OCI-LY1 (cell line): ENCODE data around the gene ZNF189.

ENCODE experiments used
- H2AFZ ChIP-seq: fragments of 200-600 bp; sonication (generic), shearing (Covaris generic); 2 replicates; pipeline ENCODE4 v1.6.0; 2014; ENCODE audit warnings: antibody characterized with exemption, mild to moderate bottlenecking, low read length
- H3F3A ChIP-seq: fragments of 200-600 bp; sonication (generic), shearing (Covaris generic); 2 replicates; pipeline ENCODE4 v1.6.0; 2014; ENCODE audit warnings: mild to moderate bottlenecking, antibody characterized with exemption, low read length, moderate library complexity; ENCODE audit not compliant: insufficient read depth
- H3K27ac ChIP-seq: fragments of 200-600 bp; sonication (generic); 2 replicates; pipeline ENCODE4 v1.5.1; 2014; ENCODE audit warnings: low read length, mixed run types, mild to moderate bottlenecking, low read depth; ENCODE audit not compliant: poor library complexity, severe bottlenecking
- H3K27me3 ChIP-seq: fragments of 200-600 bp; sonication (generic); 2 replicates; pipeline ENCODE4 v1.6.0; 2014; ENCODE audit warnings: antibody characterized with exemption, mild to moderate bottlenecking, low read length, moderate library complexity; ENCODE audit not compliant: insufficient read depth
- H3K36me3 ChIP-seq: fragments of 200-600 bp; sonication (generic); 2 replicates; pipeline ENCODE4 v1.6.1; 2014; ENCODE audit warnings: mild to moderate bottlenecking, antibody characterized with exemption, low read length, moderate library complexity, mixed read lengths; ENCODE audit not compliant: insufficient read depth
- H3K4me1 ChIP-seq: fragments of 200-600 bp; sonication (generic); 2 replicates; pipeline ENCODE4 v1.5.1; 2014; ENCODE audit warnings: mild to moderate bottlenecking, low read length, moderate library complexity; ENCODE audit not compliant: insufficient read depth, severe bottlenecking
- H3K4me2 ChIP-seq: fragments of 200-600 bp; sonication (generic), shearing (Covaris generic); 2 replicates; pipeline ENCODE4 v1.6.1; 2014; ENCODE audit warnings: low read length
- H3K4me3 ChIP-seq: fragments of 200-600 bp; sonication (generic); 2 replicates; pipeline ENCODE4 v1.5.1; 2014; ENCODE audit warnings: low read length, low read depth, mild to moderate bottlenecking, mixed read lengths; ENCODE audit not compliant: poor library complexity, severe bottlenecking
- H3K79me2 ChIP-seq: fragments of 200-600 bp; shearing (Covaris generic); 2 replicates; pipeline ENCODE4 v1.6.1; 2016; ENCODE audit warnings: mixed run types, low read length, mixed read lengths; ENCODE audit not compliant: insufficient read depth
- H3K9ac ChIP-seq: fragments of 200-600 bp; sonication (generic), shearing (Covaris generic); 2 replicates; pipeline ENCODE4 v1.6.1; 2014; ENCODE audit warnings: mild to moderate bottlenecking, low read length, mixed read lengths
- H3K9me2 ChIP-seq: fragments of 200-600 bp; sonication (generic), shearing (Covaris generic); 2 replicates; pipeline ENCODE4 v1.6.1; 2014; ENCODE audit warnings: low read depth, mild to moderate bottlenecking, low read length, mixed read lengths
- H3K9me3 ChIP-seq: fragments of 200-600 bp; shearing (Covaris generic); 2 replicates; pipeline ENCODE4 v1.6.1; 2014; ENCODE audit warnings: low read length, mixed read lengths
- H4K20me1 ChIP-seq: fragments of 200-600 bp; sonication (generic), shearing (Covaris generic); 2 replicates; pipeline ENCODE4 v1.6.0; 2016; ENCODE audit warnings: mild to moderate bottlenecking, low read length; ENCODE audit not compliant: insufficient read depth
- EZH2 ChIP-seq: fragments of 200-600 bp; sonication (generic), shearing (Covaris generic); IDR thresholded peaks from 2 replicates; pipeline ENCODE4 v1.8.0; 2017; ENCODE audit warnings: borderline replicate concordance, mixed run types, mild to moderate bottlenecking, antibody characterized with exemption, low read length, moderate library complexity, mixed read lengths
- TF ChIP-seq, protein P1 (sequence below): fragments of 200-600 bp; sonication (generic), shearing (Covaris generic); IDR thresholded peaks from 2 replicates; pipeline ENCODE4 v1.5.1; 2017; ENCODE audit warnings: mild to moderate bottlenecking, antibody characterized with exemption, low read length, moderate library complexity, mixed read lengths

ZNF189 gene

DNA sequence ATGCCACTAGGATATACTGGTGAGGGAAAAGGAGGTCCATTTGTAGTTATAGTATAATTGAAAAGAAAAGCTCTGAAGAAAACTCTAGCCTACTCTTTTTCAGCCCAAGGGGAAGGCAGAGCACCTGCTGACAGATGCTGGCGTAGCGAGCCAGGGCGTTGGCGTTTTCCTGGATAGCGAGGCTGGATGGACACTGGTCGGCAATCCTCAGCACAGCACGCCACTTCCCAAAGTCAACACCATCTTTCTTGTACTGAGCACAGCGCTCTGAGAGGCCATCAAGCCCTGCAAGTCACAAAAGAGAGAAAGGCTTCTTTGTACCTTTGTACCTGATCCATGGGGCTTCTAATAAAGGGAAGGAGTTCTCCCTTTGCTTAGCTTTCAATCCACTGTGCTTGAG lies 28.7 kb downstream of the ZNF189 start:
- no peaks in the 10 kb centered on the region for H3F3A ChIP-seq
- no peaks in the 10 kb centered on the region for H4K20me1 ChIP-seq
- no peaks in the 10 kb centered on the region for H3K27me3 ChIP-seq
- H3K9me2 ChIP-seq, result no peaks in the 10 kb centered on the region
- no peak overlapping the region for H3K27ac ChIP-seq
- H3K9me3 ChIP-seq, result 0 out of 2 replicates have a peak, but pooled peaks cover 3% of the 10 kb centered on the region
- no peaks in the 10 kb centered on the region for H3K36me3 ChIP-seq
- H3K4me1 ChIP-seq, result peaks cover 13% of the 10 kb centered on the region
- no peak overlapping the region for H3K4me2 ChIP-seq
- H3K9ac ChIP-seq, result no peak overlapping the region
- H3K79me2 ChIP-seq, result no peaks in the 10 kb centered on the region
- no peak overlapping the region for H3K4me3 ChIP-seq
- no peak for TF ChIP-seq EZH2
- TF ChIP-seq, protein P1, sequence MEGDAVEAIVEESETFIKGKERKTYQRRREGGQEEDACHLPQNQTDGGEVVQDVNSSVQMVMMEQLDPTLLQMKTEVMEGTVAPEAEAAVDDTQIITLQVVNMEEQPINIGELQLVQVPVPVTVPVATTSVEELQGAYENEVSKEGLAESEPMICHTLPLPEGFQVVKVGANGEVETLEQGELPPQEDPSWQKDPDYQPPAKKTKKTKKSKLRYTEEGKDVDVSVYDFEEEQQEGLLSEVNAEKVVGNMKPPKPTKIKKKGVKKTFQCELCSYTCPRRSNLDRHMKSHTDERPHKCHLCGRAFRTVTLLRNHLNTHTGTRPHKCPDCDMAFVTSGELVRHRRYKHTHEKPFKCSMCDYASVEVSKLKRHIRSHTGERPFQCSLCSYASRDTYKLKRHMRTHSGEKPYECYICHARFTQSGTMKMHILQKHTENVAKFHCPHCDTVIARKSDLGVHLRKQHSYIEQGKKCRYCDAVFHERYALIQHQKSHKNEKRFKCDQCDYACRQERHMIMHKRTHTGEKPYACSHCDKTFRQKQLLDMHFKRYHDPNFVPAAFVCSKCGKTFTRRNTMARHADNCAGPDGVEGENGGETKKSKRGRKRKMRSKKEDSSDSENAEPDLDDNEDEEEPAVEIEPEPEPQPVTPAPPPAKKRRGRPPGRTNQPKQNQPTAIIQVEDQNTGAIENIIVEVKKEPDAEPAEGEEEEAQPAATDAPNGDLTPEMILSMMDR, result no peak
- no peak overlapping the region for H2AFZ ChIP-seq

DNA sequence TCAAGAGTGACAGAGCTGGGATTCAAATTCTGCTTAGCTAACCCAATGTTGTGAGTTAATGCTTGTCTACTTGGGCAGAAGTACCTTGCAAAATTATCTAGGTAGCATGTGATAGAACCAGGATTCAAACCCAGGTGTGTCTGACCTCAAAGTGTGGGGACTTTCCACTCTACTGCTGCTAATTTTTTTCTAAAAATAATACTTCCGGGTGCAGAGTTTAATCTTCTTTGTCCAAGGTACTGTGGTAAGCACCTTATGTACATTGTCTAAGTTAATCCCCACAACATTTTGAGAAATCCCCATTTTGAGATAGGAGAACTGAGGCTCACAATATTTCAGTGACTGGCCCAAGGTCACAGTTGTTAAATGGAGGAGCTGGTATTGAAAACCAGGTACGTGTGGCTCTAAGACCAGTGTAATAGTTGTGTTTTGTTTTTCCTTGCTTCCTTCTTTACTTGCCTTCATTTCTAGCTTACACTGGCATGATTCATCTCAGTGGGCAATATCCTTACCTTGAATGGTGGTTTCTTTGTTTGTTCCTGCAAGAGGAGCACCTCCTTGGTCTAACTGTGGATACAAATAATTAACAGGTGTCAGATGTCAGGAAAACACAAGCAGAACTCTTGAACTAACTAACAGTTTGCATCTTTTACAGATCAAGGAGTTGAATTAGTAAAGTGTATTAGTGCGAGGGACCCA lies 29.5 kb downstream of the ZNF189 start:
- 0 out of 2 replicates have a peak, but pooled peaks cover 3% of the 10 kb centered on the region for H3K9me3 ChIP-seq
- H3K27me3 ChIP-seq, result no peaks in the 10 kb centered on the region
- H3K9me2 ChIP-seq, result no peaks in the 10 kb centered on the region
- no peaks in the 10 kb centered on the region for H4K20me1 ChIP-seq
- no peak overlapping the region for H2AFZ ChIP-seq
- TF ChIP-seq, protein P1, result no peak
- TF ChIP-seq EZH2, result no peak
- no peak overlapping the region for H3K4me3 ChIP-seq
- H3F3A ChIP-seq, result no peaks in the 10 kb centered on the region
- no peak overlapping the region for H3K9ac ChIP-seq
- H3K4me2 ChIP-seq, result 0 out of 2 replicates have a peak overlapping the region, but pooled peaks have one; percentile 6
- no peaks in the 10 kb centered on the region for H3K36me3 ChIP-seq
- no peaks in the 10 kb centered on the region for H3K79me2 ChIP-seq
- H3K27ac ChIP-seq, result no peak overlapping the region
- peaks cover 13% of the 10 kb centered on the region for H3K4me1 ChIP-seq

DNA sequence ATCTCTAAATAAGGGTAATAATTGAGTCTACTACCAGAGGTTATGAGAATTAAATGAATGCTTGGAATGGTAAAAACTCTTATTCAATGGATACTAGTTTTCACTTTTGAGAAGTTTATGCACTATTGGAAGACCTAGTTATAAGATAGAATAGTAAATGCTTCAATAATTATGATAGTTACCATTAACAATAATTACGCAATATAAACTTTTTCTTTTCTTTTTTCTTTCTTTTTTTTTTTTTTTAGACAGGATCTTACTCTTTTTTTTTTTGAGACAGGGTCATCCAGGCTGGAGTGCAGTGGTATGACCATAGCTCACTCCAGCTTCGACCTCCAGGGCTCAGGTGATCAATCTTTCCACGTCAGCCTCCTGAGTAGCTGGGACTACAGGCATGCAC lies 30.3 kb downstream of the ZNF189 start:
- H3K4me3 ChIP-seq, result no peak overlapping the region
- H3K27ac ChIP-seq, result no peak overlapping the region
- no peaks in the 10 kb centered on the region for H3K27me3 ChIP-seq
- no peak overlapping the region for H3K4me2 ChIP-seq
- H3K4me1 ChIP-seq, result peaks cover 13% of the 10 kb centered on the region
- H3K9me2 ChIP-seq, result no peaks in the 10 kb centered on the region
- H4K20me1 ChIP-seq, result no peaks in the 10 kb centered on the region
- TF ChIP-seq, protein P1, result no peak
- TF ChIP-seq EZH2, result no peak
- no peak overlapping the region for H3K9ac ChIP-seq
- no peaks in the 10 kb centered on the region for H3K79me2 ChIP-seq
- no peaks in the 10 kb centered on the region for H3K36me3 ChIP-seq
- 0 out of 2 replicates have a peak, but pooled peaks cover 3% of the 10 kb centered on the region for H3K9me3 ChIP-seq
- no peaks in the 10 kb centered on the region for H3F3A ChIP-seq
- H2AFZ ChIP-seq, result no peak overlapping the region
